GM18505 (cell line): ENCODE data around the gene GTSF1L.
A peak's percentile ranks its signal among the peaks of the same experiment; 100 is the strongest.

Experiments used
- ATAC-seq: cut with Tn5 transposase; IDR thresholded peaks from one replicate; pipeline ENCODE4 v1.9.1; 2021; ENCODE audit not compliant: unreplicated experiment
- POLR2A ChIP-seq: IDR thresholded peaks from 4 replicates; pipeline ENCODE4 v1.6.1; 2011; ENCODE audit warnings: borderline replicate concordance; ENCODE audit not compliant: insufficient read depth, insufficient read length; ENCODE audit errors: extremely low read depth

GTSF1L gene

GRCh38 chr20:43690943-43691598 lies 35.7 kb downstream of the GTSF1L start:
- no peak for ATAC-seq
- no peak for TF ChIP-seq POLR2A

GRCh38 chr20:43689165-43689564 lies 37.6 kb downstream of the GTSF1L start:
- TF ChIP-seq POLR2A: no peak
- ATAC-seq: no peak

GRCh38 chr20:43686820-43687219 lies 40.0 kb downstream of the GTSF1L start:
- ATAC-seq: no peak
- TF ChIP-seq POLR2A: no peak

DNA sequence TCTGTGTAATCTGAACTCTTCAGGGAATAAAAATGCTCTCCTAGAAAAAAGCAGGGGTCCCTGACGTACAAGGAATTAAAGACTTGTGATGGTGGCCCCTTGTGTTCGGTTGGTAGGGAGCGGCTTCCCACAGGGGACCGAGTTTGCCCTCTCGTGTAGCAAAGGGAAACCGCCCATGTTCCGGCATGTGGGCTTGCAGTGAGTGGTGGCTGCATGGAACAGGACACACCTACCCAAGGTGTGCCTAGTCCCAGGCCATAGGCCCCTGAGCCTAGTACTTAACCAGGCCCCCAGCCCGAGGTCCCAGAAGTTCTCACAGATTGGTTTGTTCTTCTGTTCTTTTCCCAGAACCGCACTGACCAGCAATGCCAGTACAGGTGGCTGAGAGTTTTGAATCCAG lies 44.4 kb downstream of the GTSF1L start:
- TF ChIP-seq POLR2A: no peak
- ATAC-seq: peak; percentile 27

DNA sequence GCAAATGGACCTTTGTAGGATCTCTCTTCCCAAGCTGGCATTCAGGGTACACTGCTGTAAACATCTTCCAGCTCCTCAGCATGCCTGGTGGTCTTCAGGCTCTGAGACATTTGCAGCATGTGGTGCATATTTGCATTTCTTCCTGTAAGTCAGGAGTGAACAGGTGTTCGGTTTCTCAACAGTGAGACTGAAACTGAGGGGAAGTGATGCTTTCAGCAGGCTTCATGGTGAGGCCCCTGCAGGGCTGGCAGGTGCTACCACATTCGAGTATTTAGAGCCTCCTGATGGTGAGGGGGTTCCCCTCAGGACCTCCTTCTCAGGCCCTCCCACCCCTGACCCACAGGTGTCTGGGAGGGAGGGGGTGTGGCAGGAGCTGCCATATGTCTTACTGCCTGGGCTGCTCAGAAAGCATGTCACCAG lies 44.8 kb downstream of the GTSF1L start:
- peak; percentile 91 for ATAC-seq

GRCh38 chr20:43681468-43681942 lies 45.3 kb downstream of the GTSF1L start:
- peak; percentile 27 for ATAC-seq
- no peak for TF ChIP-seq POLR2A

More for the DNA sequence above, 44.8 kb downstream of the GTSF1L start:
- peak; percentile 67 for TF ChIP-seq POLR2A

DNA sequence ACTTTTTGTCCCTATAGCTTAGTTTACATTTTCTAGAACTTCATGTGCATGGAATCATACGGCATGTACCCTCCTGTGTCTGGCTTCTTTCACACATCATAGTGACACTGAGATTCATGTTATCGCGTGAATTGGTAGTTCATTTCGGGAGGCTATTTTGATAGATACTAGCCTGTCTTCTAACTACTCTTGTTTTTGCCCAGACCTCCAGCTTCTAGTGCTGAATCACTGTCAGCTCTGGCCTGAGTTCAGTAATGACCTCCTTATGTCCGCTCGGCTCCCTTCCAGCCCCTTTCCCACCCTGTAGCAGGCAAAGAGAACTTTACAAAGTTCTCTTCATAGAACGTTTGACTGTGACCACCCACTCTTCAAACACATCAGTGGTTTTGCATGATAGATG lies 45.8 kb downstream of the GTSF1L start:
- TF ChIP-seq POLR2A: no peak
- ATAC-seq: no peak

GRCh38 chr20:43676368-43676767 lies 50.4 kb downstream of the GTSF1L start:
- no peak for TF ChIP-seq POLR2A
- no peak for ATAC-seq
